ENCODE measurements around the gene SFMBT2. TPM values are rescaled to one million over a fixed set of nuclear protein-coding genes. Genes with fewer than 3 reads are reported as not detected.
"Not testable (repeated sequence)": the region's sequence is repeated elsewhere in the genome, so short reads cannot be mapped to it uniquely, and the experiment has no call there.

The SFMBT2 gene
- total RNA-seq, 6 experiments from 2014 or later: 1.4 to 3.4 (median 1.8) TPM

GRCh38 chr10:7399533-7399932 is 11.3 kb downstream of the SFMBT2 start:
- no peak for ATAC-seq
- TF ChIP-seq CTCF (IDR thresholded peaks at IDR 0.05) (no peak), POLR2A (IDR thresholded peaks at IDR 0.05) (no peak)
- Histone ChIP-seq H3K4me1 (no peaks in the 10 kb centered on the region), H3K36me3 (no peaks in the 10 kb centered on the region), H3K27ac (no peak overlapping the region), H3K9me3 (no peaks in the 10 kb centered on the region), H3K4me3 (no peak overlapping the region), H3K27me3 (no peaks in the 10 kb centered on the region)
- WGBS (ENCODE audit: insufficient coverage, low coverage, low lambda C conversion rate, missing lambda C conversion rate): 76% methylated on average over 3 of the region's 3 CpGs
- DNase-seq: no peak
- intact Hi-C loops (cut with DNase I): no loop called here

GRCh38 chr10:7397049-7398035 is 13.5 kb downstream of the SFMBT2 start:
- TF ChIP-seq CTCF (IDR thresholded peaks at IDR 0.05): no peak
- TF ChIP-seq POLR2A (IDR thresholded peaks at IDR 0.05): no peak
- DNase-seq (no peak), ATAC-seq (no peak)
- 58% methylated on average over 12 of the region's 17 CpGs for WGBS (ENCODE audit: insufficient coverage, low coverage, low lambda C conversion rate, missing lambda C conversion rate)
- H3K27ac ChIP-seq: no peak overlapping the region
- H3K4me1 ChIP-seq: no peaks in the 10 kb centered on the region
- no peaks in the 10 kb centered on the region for H3K27me3 ChIP-seq
- no peaks in the 10 kb centered on the region for H3K9me3 ChIP-seq
- no peak overlapping the region for H3K4me3 ChIP-seq
- intact Hi-C loops (cut with DNase I): no loop called here
- H3K36me3 ChIP-seq: no peaks in the 10 kb centered on the region

- ATAC-seq; H3K4me3 ChIP-seq; intact Hi-C loops (cut with DNase I); DNase-seq; H3K27me3 ChIP-seq; H3K4me1 ChIP-seq; H3K9me3 ChIP-seq; H3K27ac ChIP-seq; H3K36me3 ChIP-seq: not testable (repeated sequence)
- WGBS (ENCODE audit: insufficient coverage, low coverage, low lambda C conversion rate, missing lambda C conversion rate): 75% methylated on average over 4 of the region's 5 CpGs
These were observed 18.5 kb downstream of the SFMBT2 start for GRCh38 chr10:7392301-7392700.

- no peak for TF ChIP-seq CTCF (IDR thresholded peaks at IDR 0.05)
- TF ChIP-seq POLR2A (IDR thresholded peaks at IDR 0.05): no peak
- 65% methylated on average over 6 of the region's 6 CpGs for WGBS (ENCODE audit: insufficient coverage, low coverage, low lambda C conversion rate, missing lambda C conversion rate)
- Histone ChIP-seq H3K27ac (no peak overlapping the region), H3K36me3 (no peaks in the 10 kb centered on the region), H3K4me1 (no peaks in the 10 kb centered on the region), H3K4me3 (no peak overlapping the region), H3K9me3 (no peaks in the 10 kb centered on the region), H3K27me3 (no peaks in the 10 kb centered on the region)
- ATAC-seq: no peak
- no peak for DNase-seq
- intact Hi-C loops (cut with DNase I): no loop called here
These were observed 19.1 kb downstream of the SFMBT2 start for GRCh38 chr10:7391748-7392147.

- H3K9me3 ChIP-seq; H3K27me3 ChIP-seq; H3K4me3 ChIP-seq; DNase-seq; intact Hi-C loops (cut with DNase I); H3K36me3 ChIP-seq; H3K4me1 ChIP-seq; H3K27ac ChIP-seq; ATAC-seq: not testable (repeated sequence)
- WGBS (ENCODE audit: insufficient coverage, low coverage, low lambda C conversion rate, missing lambda C conversion rate): 77% methylated on average over 4 of the region's 6 CpGs
These were observed 20.1 kb downstream of the SFMBT2 start for GRCh38 chr10:7390689-7391110.

Data from right lobe of liver (tissue), 6 donors.